Kidney (tissue), 14 donors: ENCODE data around the gene ARHGEF38. TPM values are rescaled to one million over a fixed set of nuclear protein-coding genes. Genes with fewer than 3 reads are reported as not detected.

Source experiments
- DNase-seq, 5 donors: peaks; one replicate each; pipeline ENCODE4 v3.0.0-alpha.2; 2013 to 2020
- FAIRE-seq: peaks from 2 replicates; lab custom pipeline; 2012; peaks lifted over from hg19 to GRCh38; lab: Jason Lieb, UNC
- H3K27ac ChIP-seq, 2 donors: one replicate each; pipeline ENCODE4 v1.7.0; 2013; ENCODE audit warnings: low read depth in 2 of 2, low read length in 2 of 2, inconsistent platforms in 1 of 2
- H3K27me3 ChIP-seq: one replicate; pipeline ENCODE4 v1.7.1; 2013; ENCODE audit warnings: low read length, inconsistent platforms; ENCODE audit not compliant: control insufficient read depth, insufficient read depth
- H3K36me3 ChIP-seq, 3 donors: one replicate each; pipeline versions ENCODE4 v1.7.0 to v1.7.1; 2013; ENCODE audit warnings: low read length in 3 of 3, control low read depth in 1 of 3, inconsistent platforms in 1 of 3; ENCODE audit not compliant: insufficient read depth in 3 of 3, control insufficient read depth in 2 of 3
- H3K4me1 ChIP-seq, 3 donors: one replicate each; pipeline versions ENCODE4 v1.7.0 to v1.7.1; 2013; ENCODE audit warnings: low read length in 3 of 3, inconsistent platforms in 1 of 3, low read depth in 1 of 3; ENCODE audit not compliant: control insufficient read depth in 2 of 3, insufficient read depth in 2 of 3
- H3K4me3 ChIP-seq, 3 donors: one replicate each; pipeline versions ENCODE4 v1.7.0 to v1.8.1; 2013; ENCODE audit warnings: low read length in 3 of 3, control low read depth in 1 of 3, inconsistent platforms in 1 of 3
- H3K9ac ChIP-seq, 3 donors: one replicate each; pipeline versions ENCODE4 v1.7.0 to v1.7.1; 2013; ENCODE audit warnings: low read length in 3 of 3, control low read depth in 1 of 3, inconsistent platforms in 1 of 3
- H3K9me3 ChIP-seq, 3 donors: one replicate each; pipeline versions ENCODE4 v1.7.0 to v1.7.1; 2013; ENCODE audit warnings: low read length in 3 of 3, control low read depth in 1 of 3, inconsistent platforms in 1 of 3; ENCODE audit not compliant: control insufficient read depth in 2 of 3, insufficient read depth in 1 of 3
- intact Hi-C: fragments of 100-400 bp; cut with DNase I; formaldehyde crosslinking; loops from one replicate; pipeline ENCODE4 v1.11.1; 2022
- polyA plus RNA-seq: library from polyadenylated mRNA; stranded (reverse); fragments of 350-450 nt; fragmentation: Illumina TruSeq; extraction: RNeasy Lipid Tissue Mini Kit (QIAGEN cat#74804); gene quantifications from one replicate; pipeline ENCODE4 v1.2.3, GENCODE V29; 2014; ENCODE audit warnings: low read depth, low replicate concordance; ENCODE audit not compliant: insufficient read depth
- total RNA-seq: library from RNA; stranded (reverse); fragmentation: NEBNext Ultra II Directional; extraction: Animal tissue kit (Norgen Biotek cat#: 25700); gene quantifications from one replicate; pipeline ENCODE4 v1.2.1, GENCODE V29; 2021
- TF ChIP-seq, protein P1 (sequence below): IDR thresholded peaks from 3 replicates; pipeline ENCODE4 v1.5.1; 2012; ENCODE audit warnings: mild to moderate bottlenecking, moderate library complexity, borderline replicate concordance; ENCODE audit not compliant: insufficient read depth; ENCODE audit errors: extremely low read depth
- donor health status: control.
- donor health status: control.
- donor health status: control.
- donor health status: control.
- donor health status: control.
- donor health status: DM: yes; HTN: yes; CAD: no.
- donor health status: Normal renal cell carcinoma (clear cell type).

The ARHGEF38 gene
- total and polyA plus RNA-seq, 2 donors from 2014 or later = 1.5 to 41.1 TPM

DNA sequence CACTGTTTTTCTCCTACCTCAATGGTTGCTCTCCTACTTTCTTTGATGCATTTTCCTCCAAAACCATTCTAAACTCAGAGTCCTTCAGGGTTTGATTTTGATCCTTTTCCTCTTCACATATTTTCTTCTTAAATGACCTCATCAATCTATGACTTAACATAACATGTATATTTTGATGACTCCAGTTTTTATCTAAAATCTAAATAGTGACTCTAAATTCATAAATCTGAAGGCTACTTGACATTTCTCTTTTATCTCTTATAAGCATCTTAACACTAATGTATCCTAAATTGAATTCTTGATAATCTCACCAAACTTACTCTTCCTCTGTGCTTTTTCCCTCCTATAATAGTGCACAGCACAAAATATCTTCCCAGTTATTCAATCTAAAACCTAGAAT lies 4.7 kb upstream of the ARHGEF38 start:
- TF ChIP-seq, protein P1, sequence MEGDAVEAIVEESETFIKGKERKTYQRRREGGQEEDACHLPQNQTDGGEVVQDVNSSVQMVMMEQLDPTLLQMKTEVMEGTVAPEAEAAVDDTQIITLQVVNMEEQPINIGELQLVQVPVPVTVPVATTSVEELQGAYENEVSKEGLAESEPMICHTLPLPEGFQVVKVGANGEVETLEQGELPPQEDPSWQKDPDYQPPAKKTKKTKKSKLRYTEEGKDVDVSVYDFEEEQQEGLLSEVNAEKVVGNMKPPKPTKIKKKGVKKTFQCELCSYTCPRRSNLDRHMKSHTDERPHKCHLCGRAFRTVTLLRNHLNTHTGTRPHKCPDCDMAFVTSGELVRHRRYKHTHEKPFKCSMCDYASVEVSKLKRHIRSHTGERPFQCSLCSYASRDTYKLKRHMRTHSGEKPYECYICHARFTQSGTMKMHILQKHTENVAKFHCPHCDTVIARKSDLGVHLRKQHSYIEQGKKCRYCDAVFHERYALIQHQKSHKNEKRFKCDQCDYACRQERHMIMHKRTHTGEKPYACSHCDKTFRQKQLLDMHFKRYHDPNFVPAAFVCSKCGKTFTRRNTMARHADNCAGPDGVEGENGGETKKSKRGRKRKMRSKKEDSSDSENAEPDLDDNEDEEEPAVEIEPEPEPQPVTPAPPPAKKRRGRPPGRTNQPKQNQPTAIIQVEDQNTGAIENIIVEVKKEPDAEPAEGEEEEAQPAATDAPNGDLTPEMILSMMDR = no peak
- H3K27ac ChIP-seq = no peak overlapping the region
- peaks cover 3 to 5% (median 5%) of the 10 kb centered on the region in 3 donors for H3K4me1 ChIP-seq
- no peak overlapping the region for H3K9ac ChIP-seq
- no peak overlapping the region for H3K4me3 ChIP-seq
- H3K9me3 ChIP-seq = no peaks in the 10 kb centered on the region
- DNase-seq = no peak
- H3K27me3 ChIP-seq = no peaks in the 10 kb centered on the region
- no peak for FAIRE-seq
- intact Hi-C loops = no loop called here
- no peaks in the 10 kb centered on the region for H3K36me3 ChIP-seq

DNA sequence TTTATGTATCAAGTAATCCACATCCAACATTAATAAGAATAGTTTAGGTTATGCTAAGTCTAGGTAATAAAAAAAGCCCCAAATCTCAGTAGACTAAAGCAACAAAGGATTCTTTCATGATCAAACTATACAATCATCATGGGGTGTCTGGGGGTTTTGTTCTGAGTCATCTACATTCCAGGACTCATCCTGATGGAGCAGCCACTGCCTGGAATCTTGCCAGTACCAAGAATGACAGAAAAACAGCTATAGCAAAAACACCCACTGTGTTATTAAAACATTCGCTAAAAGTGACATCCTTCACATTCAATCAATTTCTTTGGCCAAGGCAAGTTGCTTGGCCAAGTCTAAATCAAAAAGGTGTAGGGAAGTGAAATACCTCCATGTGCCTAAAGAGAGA lies 3.9 kb upstream of the ARHGEF38 start:
- no peak for DNase-seq
- TF ChIP-seq, protein P1 = no peak
- H3K9me3 ChIP-seq = no peaks in the 10 kb centered on the region
- no peak overlapping the region for H3K9ac ChIP-seq
- no peak overlapping the region for H3K4me3 ChIP-seq
- H3K27me3 ChIP-seq = no peaks in the 10 kb centered on the region
- no peak for FAIRE-seq
- peaks cover 3 to 5% (median 5%) of the 10 kb centered on the region in 3 donors for H3K4me1 ChIP-seq
- intact Hi-C loops = no loop called here
- H3K27ac ChIP-seq = no peak overlapping the region
- no peaks in the 10 kb centered on the region for H3K36me3 ChIP-seq

DNA sequence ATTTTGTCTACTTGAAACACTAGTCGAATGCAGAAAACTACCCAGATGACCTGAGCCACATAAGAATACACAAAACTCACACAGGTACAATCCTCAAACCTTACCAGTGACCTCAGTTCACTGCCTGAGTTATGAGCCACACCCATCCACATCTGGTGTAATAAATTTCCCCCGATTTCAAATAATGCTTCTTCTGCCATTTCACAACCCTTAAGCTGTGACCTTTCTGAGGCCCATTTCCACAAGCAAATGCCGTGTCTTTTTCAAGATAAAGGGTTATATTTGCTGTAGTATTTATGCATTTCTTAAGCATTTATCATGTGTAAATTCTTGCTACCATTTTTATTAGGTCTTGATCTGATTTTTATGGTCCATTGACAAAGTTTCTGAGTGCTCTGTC lies 1.8 kb upstream of the ARHGEF38 start:
- no peak for DNase-seq
- Histone ChIP-seq H3K4me3 (no peak overlapping the region), H3K9ac (no peak overlapping the region), H3K27ac (no peak overlapping the region), H3K4me1 (peaks cover 3 to 5% (median 5%) of the 10 kb centered on the region in 3 donors), H3K9me3 (no peaks in the 10 kb centered on the region), H3K36me3 (no peaks in the 10 kb centered on the region), H3K27me3 (no peaks in the 10 kb centered on the region)
- TF ChIP-seq, protein P1 = no peak
- intact Hi-C loops = no loop called here
- FAIRE-seq = no peak

DNA sequence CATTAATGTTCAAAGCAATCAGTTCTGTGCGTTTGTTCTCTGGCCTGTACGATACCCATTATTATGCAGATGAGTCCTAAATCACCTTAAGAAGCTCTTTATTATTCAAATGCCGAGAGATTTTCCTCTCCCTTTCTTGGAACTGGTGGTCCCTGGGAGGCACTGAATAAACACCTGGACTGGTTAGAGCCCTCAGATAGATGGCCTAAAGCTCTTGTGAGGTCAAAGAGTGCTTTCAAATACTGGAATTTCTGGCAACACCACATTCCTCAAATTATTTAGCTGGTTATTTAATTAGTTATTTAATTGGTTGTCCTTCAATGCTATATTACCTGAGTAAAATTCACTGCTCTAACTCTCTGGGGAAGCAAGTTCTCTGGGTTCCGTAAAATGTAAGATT lies 3.0 kb downstream of the ARHGEF38 start:
- peak overlapping the region; percentile 51 to 66 for H3K27ac ChIP-seq
- H3K36me3 ChIP-seq = no peaks in the 10 kb centered on the region
- peak in 2 of 5 donors; percentile 55 to 72 for DNase-seq
- H3K4me3 ChIP-seq = peak overlapping the region in 2 of 3 donors; percentile 40 to 43
- intact Hi-C loops = no loop called here
- no peaks in the 10 kb centered on the region for H3K9me3 ChIP-seq
- FAIRE-seq = no peak
- TF ChIP-seq, protein P1 = no peak
- H3K27me3 ChIP-seq = no peaks in the 10 kb centered on the region
- H3K4me1 ChIP-seq = peaks cover 5 to 7% (median 5%) of the 10 kb centered on the region in 3 donors
- peak overlapping the region in 1 of 3 donors; percentile 63 for H3K9ac ChIP-seq
